Caco-2 (cell line): ENCODE results near the gene FOXO3. TPM values are rescaled to one million over a fixed set of nuclear protein-coding genes. Genes with fewer than 3 reads are reported as not detected.

Source experiments
- BruUV-seq: library from RNA; stranded (reverse); fragments of 400-500 nt; replicated peaks from 2 replicates; lab custom pipeline; 2021; lab: Mats Ljungman, UMichigan
- CTCF ChIA-PET: fragments of 300-600 bp; sonication (Branson Sonifier 250); formaldehyde crosslinking; loops from one replicate; lab custom pipeline; 2022; ENCODE audit warnings: antibody characterized with exemption; lab: Charles Lee
- POLR2A ChIA-PET: fragments of 300-600 bp; sonication (Branson Sonifier 250); formaldehyde crosslinking; loops from one replicate; lab custom pipeline; 2022; ENCODE audit warnings: antibody characterized with exemption; lab: Charles Lee
- DNase-seq, 2 experiments: peaks; one replicate each; pipeline versions ENCODE4 v3.0.0 to v3.0.0-alpha.2; 2020 to 2022
- H3K27me3 ChIP-seq: replicated peaks from 2 replicates; pipeline ENCODE4 v1.6.0; 2011; ENCODE audit warnings: low read length; ENCODE audit not compliant: control insufficient read depth, insufficient read depth
- H3K36me3 ChIP-seq: 2 replicates; pipeline ENCODE4 v1.5.1; 2011; ENCODE audit warnings: low read length; ENCODE audit not compliant: control insufficient read depth, insufficient read depth
- H3K4me1 ChIP-seq: fragments of 250-450 bp; sonication (Bioruptor Pico); 2 replicates; pipeline ENCODE4 v1.5.1; 2020; ENCODE audit warnings: mild to moderate bottlenecking
- H3K4me3 ChIP-seq: 2 replicates; pipeline ENCODE4 v1.5.1; 2011; ENCODE audit warnings: low read depth, mild to moderate bottlenecking, control low read depth, low read length
- H3K9me3 ChIP-seq: fragments of 250-450 bp; sonication (Bioruptor Pico); 2 replicates; pipeline ENCODE4 v1.5.1; 2020; ENCODE audit warnings: mild to moderate bottlenecking, moderate library complexity
- H3K27ac Mint-ChIP-seq: one replicate; pipeline ENCODE4 v1.8.0; 2022; ENCODE audit warnings: mixed read lengths; ENCODE audit not compliant: unreplicated experiment
- H3K27me3 Mint-ChIP-seq: one replicate; pipeline ENCODE4 v1.8.0; 2022; ENCODE audit warnings: mixed read lengths; ENCODE audit not compliant: insufficient read depth, unreplicated experiment
- H3K36me3 Mint-ChIP-seq: one replicate; pipeline ENCODE4 v1.8.0; 2022; ENCODE audit warnings: mild to moderate bottlenecking, mixed read lengths; ENCODE audit not compliant: insufficient read depth, unreplicated experiment
- H3K4me1 Mint-ChIP-seq: one replicate; pipeline ENCODE4 v1.8.0; 2022; ENCODE audit warnings: low read depth, mixed read lengths; ENCODE audit not compliant: unreplicated experiment
- H3K4me3 Mint-ChIP-seq: one replicate; pipeline ENCODE4 v1.8.0; 2022; ENCODE audit warnings: mild to moderate bottlenecking, moderate library complexity, mixed read lengths; ENCODE audit not compliant: unreplicated experiment
- H3K9me3 Mint-ChIP-seq: one replicate; pipeline ENCODE4 v1.8.0; 2022; ENCODE audit warnings: mixed read lengths; ENCODE audit not compliant: unreplicated experiment
- intact Hi-C: fragments of 100-400 bp; cut with micrococcal nuclease; formaldehyde crosslinking; loops from one replicate; pipeline ENCODE4 v1.10.0; 2022; ENCODE audit not compliant: unreplicated experiment
- total RNA-seq: library from RNA; stranded (reverse); gene quantifications from 2 replicates; pipeline ENCODE4 v1.2.3, GENCODE V29; 2022
- TF ChIP-seq, protein P1 (sequence below), 2 experiments: fragments of 200-600 bp in 1 of 2; IDR thresholded peaks; 1 replicate in 1 of 2; 2 replicates in 1 of 2; pipeline versions ENCODE4 v1.5.1 to v1.8.0; 2011 to 2022; ENCODE audit warnings: antibody characterized with exemption in 1 of 2, control low read depth in 1 of 2, inconsistent platforms in 1 of 2, low read depth in 1 of 2, low read length in 1 of 2, mild to moderate bottlenecking in 1 of 2, moderate library complexity in 1 of 2; ENCODE audit not compliant: insufficient read depth in 1 of 2, severe bottlenecking in 1 of 2, unreplicated experiment in 1 of 2

Gene FOXO3
- total RNA-seq, 1 experiment from 2014 or later, result 34.3 TPM

DNA sequence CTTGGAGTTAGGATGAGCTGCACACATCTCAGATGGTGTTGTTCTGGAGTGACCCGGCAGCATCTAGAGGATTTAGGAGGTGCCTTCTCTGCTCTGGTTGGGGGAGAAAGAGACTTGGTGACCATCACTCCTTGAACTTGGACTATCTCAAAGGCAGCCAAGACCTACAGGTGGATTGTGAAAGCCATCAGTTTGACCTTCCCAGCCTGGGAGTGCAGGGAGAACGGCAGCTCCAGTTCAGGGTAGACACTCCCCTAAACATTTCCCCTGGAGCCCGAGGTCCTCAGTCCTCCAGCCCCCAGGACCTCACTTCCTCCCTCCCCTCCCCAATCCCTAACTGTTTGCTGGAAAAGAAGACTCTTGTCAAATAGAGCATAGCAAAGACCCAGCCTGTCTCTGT, 158.8 kb downstream of the FOXO3 start:
- Mint-ChIP-seq H3K27me3 (no peaks in the 10 kb centered on the region), H3K4me1 (peaks cover 12% of the 10 kb centered on the region), H3K36me3 (no peaks in the 10 kb centered on the region), H3K27ac (no peak overlapping the region), H3K4me3 (no peak overlapping the region), H3K9me3 (no peaks in the 10 kb centered on the region)
- no peak for DNase-seq
- no peak overlapping the region for H3K4me3 ChIP-seq
- no peaks in the 10 kb centered on the region for H3K4me1 ChIP-seq
- peaks cover 4% of the 10 kb centered on the region; the same call in 1 of the 2 replicates for H3K9me3 ChIP-seq
- ChIA-PET CTCF (no interaction called here), POLR2A (no interaction called here)
- TF ChIP-seq, protein P1, sequence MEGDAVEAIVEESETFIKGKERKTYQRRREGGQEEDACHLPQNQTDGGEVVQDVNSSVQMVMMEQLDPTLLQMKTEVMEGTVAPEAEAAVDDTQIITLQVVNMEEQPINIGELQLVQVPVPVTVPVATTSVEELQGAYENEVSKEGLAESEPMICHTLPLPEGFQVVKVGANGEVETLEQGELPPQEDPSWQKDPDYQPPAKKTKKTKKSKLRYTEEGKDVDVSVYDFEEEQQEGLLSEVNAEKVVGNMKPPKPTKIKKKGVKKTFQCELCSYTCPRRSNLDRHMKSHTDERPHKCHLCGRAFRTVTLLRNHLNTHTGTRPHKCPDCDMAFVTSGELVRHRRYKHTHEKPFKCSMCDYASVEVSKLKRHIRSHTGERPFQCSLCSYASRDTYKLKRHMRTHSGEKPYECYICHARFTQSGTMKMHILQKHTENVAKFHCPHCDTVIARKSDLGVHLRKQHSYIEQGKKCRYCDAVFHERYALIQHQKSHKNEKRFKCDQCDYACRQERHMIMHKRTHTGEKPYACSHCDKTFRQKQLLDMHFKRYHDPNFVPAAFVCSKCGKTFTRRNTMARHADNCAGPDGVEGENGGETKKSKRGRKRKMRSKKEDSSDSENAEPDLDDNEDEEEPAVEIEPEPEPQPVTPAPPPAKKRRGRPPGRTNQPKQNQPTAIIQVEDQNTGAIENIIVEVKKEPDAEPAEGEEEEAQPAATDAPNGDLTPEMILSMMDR (IDR thresholded peaks at IDR 0.05; ENCODE audit: insufficient read depth in 1 of 2, low read depth in 1 of 2, low read length in 1 of 2, severe bottlenecking in 1 of 2, unreplicated experiment in 1 of 2), result no peak
- intact Hi-C loops, result no loop called here
- no TSS peak for BruUV-seq
- H3K27me3 ChIP-seq, result no peaks in the 10 kb centered on the region
- H3K36me3 ChIP-seq, result no peaks in the 10 kb centered on the region

DNA sequence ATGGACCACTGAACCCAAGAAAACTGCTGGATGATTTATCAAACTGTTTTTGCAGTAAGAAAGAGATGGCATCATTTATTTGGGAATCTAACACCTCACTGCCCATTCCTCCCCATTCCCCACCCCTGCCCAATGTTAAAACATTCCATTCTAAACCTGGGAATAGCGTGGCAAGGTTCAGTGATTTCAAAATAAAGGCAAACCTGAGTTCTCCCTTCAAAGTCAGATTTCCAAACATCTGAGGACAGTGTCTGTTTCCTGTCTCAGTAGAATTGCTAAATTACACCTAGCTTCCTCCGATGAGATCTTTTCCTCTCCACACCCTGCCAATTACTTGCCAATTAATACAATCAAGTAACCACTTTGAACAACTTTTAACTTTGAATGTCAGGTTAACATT, 160.1 kb downstream of the FOXO3 start:
- no peak for DNase-seq

DNA sequence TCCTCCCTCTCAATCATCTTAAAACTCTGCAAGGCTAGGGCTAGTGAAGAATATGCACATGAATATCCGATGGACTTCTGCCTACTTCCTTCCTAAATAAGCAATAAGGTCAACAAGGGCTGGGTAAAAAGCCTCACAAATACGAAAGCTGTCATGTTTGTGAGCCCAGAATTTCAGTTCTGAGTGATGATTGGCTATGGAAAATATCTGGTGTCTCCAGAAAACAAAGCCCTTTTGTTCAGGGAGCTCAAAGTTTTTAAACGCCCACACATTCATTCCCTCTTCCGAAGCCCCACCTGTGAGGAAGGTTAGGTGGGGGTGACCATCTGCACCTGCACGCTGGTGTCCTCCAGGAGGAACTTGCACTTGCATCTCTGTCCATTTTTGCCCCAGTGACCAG, 160.6 kb downstream of the FOXO3 start:
- Mint-ChIP-seq H3K4me1 (peaks cover 11% of the 10 kb centered on the region), H3K9me3 (no peaks in the 10 kb centered on the region), H3K4me3 (no peak overlapping the region), H3K27me3 (no peaks in the 10 kb centered on the region), H3K36me3 (no peaks in the 10 kb centered on the region), H3K27ac (no peak overlapping the region)
- Histone ChIP-seq H3K27me3 (no peaks in the 10 kb centered on the region), H3K9me3 (peaks cover 4% of the 10 kb centered on the region; the same call in 1 of the 2 replicates), H3K4me3 (no peak overlapping the region), H3K4me1 (no peaks in the 10 kb centered on the region), H3K36me3 (no peaks in the 10 kb centered on the region)
- intact Hi-C loops, result no loop called here
- TF ChIP-seq, protein P1 (IDR thresholded peaks at IDR 0.05; ENCODE audit: insufficient read depth in 1 of 2, low read depth in 1 of 2, low read length in 1 of 2, severe bottlenecking in 1 of 2, unreplicated experiment in 1 of 2), result no peak
- CTCF ChIA-PET, result no interaction called here
- DNase-seq, result no peak
- POLR2A ChIA-PET, result no interaction called here
- BruUV-seq, result no TSS peak

More for the DNA sequence above, 160.1 kb downstream of the FOXO3 start:
- BruUV-seq, result no TSS peak
- Mint-ChIP-seq H3K4me3 (no peak overlapping the region), H3K4me1 (peaks cover 11% of the 10 kb centered on the region), H3K9me3 (no peaks in the 10 kb centered on the region), H3K27me3 (no peaks in the 10 kb centered on the region), H3K36me3 (no peaks in the 10 kb centered on the region), H3K27ac (no peak overlapping the region)
- TF ChIP-seq, protein P1 (IDR thresholded peaks at IDR 0.05; ENCODE audit: insufficient read depth in 1 of 2, low read depth in 1 of 2, low read length in 1 of 2, severe bottlenecking in 1 of 2, unreplicated experiment in 1 of 2), result no peak
- intact Hi-C loops, result no loop called here
- H3K4me3 ChIP-seq, result no peak overlapping the region
- CTCF ChIA-PET, result no interaction called here
- no peaks in the 10 kb centered on the region for H3K36me3 ChIP-seq
- H3K27me3 ChIP-seq, result no peaks in the 10 kb centered on the region
- H3K9me3 ChIP-seq, result peaks cover 4% of the 10 kb centered on the region; the same call in 1 of the 2 replicates
- H3K4me1 ChIP-seq, result no peaks in the 10 kb centered on the region
- POLR2A ChIA-PET, result no interaction called here
